IMR-90 (cell line): ENCODE results near the gene PHKB. TPM values are rescaled to one million over a fixed set of nuclear protein-coding genes. Genes with fewer than 3 reads are reported as not detected.

Source experiments
- ATAC-seq: fragments of 200-7000 bp; cut with Tn5 transposase; 2 replicates; pipeline ENCODE4 v1.9.1; 2020; ENCODE audit warnings: low read depth, mild to moderate bottlenecking, moderate library complexity
- BruUV-seq: library from RNA; stranded (reverse); fragments of 400-500 nt; replicated peaks from 2 replicates; lab custom pipeline; 2021; lab: Mats Ljungman, UMichigan
- CTCF ChIA-PET: fragments of 300-600 bp; formaldehyde crosslinking; extraction: SDS; loops from one replicate; lab custom pipeline; 2021; ENCODE audit warnings: antibody characterized with exemption; lab: Yijun Ruan, JAX
- POLR2A ChIA-PET: fragments of 300-600 bp; sonication (Branson Sonifier 250); formaldehyde crosslinking; loops from one replicate; lab custom pipeline; 2022; ENCODE audit warnings: antibody characterized with exemption; ENCODE audit not compliant: unreplicated experiment; lab: Charles Lee
- DNase-seq: peaks from one replicate; pipeline ENCODE4 v3.0.0; 2013
- H2AFZ ChIP-seq: replicated peaks from 2 replicates; pipeline ENCODE3; 2013; ENCODE audit warnings: low read length, mild to moderate bottlenecking; ENCODE audit not compliant: poor library complexity
- H2AK5ac ChIP-seq: 2 replicates; pipeline ENCODE4 v1.6.1; 2013; ENCODE audit warnings: low read depth, low read length, inconsistent platforms
- H2AK9ac ChIP-seq: replicated peaks from 2 replicates; pipeline ENCODE3; 2013; ENCODE audit warnings: mild to moderate bottlenecking, low read depth, low read length, moderate library complexity; ENCODE audit not compliant: poor library complexity
- H2BK120ac ChIP-seq: 2 replicates; pipeline ENCODE4 v1.6.1; 2013; ENCODE audit warnings: low read depth, low read length, inconsistent platforms
- H2BK15ac ChIP-seq: 3 replicates; pipeline ENCODE4 v1.6.1; 2013; ENCODE audit warnings: low read depth, low read length, inconsistent platforms
- H2BK20ac ChIP-seq: 2 replicates; pipeline ENCODE4 v1.6.1; 2013; ENCODE audit warnings: low read depth, mild to moderate bottlenecking, inconsistent platforms, low read length, moderate library complexity
- H2BK5ac ChIP-seq: 2 replicates; pipeline ENCODE4 v1.6.1; 2013; ENCODE audit warnings: mild to moderate bottlenecking, low read depth, low read length, inconsistent platforms; ENCODE audit not compliant: poor library complexity, severe bottlenecking
- H3K14ac ChIP-seq: replicated peaks from 2 replicates; pipeline ENCODE4 v1.6.1; 2013; ENCODE audit warnings: low read depth, low read length, inconsistent platforms
- H3K18ac ChIP-seq: 2 replicates; pipeline ENCODE4 v1.6.1; 2013; ENCODE audit warnings: low read depth, low read length, control low read depth
- H3K23ac ChIP-seq: 2 replicates; pipeline ENCODE4 v1.6.1; 2013; ENCODE audit warnings: low read depth, low read length, inconsistent platforms
- H3K27ac ChIP-seq: 2 replicates; pipeline ENCODE4 v1.5.1; 2013; ENCODE audit warnings: mild to moderate bottlenecking, control low read depth, low read length; ENCODE audit not compliant: insufficient read depth
- H3K27me3 ChIP-seq: 2 replicates; pipeline ENCODE4 v1.6.1; 2013; ENCODE audit warnings: low read length; ENCODE audit not compliant: control insufficient read depth, insufficient read depth
- H3K36me3 ChIP-seq: 2 replicates; pipeline ENCODE4 v1.6.1; 2013; ENCODE audit warnings: low read length, mixed read lengths; ENCODE audit not compliant: control insufficient read depth, insufficient read depth
- H3K4ac ChIP-seq: 2 replicates; pipeline ENCODE4 v1.6.1; 2013; ENCODE audit warnings: low read depth, low read length, inconsistent platforms
- H3K4me1 ChIP-seq: 2 replicates; pipeline ENCODE4 v1.6.1; 2013; ENCODE audit warnings: low read length, mixed read lengths; ENCODE audit not compliant: control insufficient read depth, insufficient read depth
- H3K4me2 ChIP-seq: 2 replicates; pipeline ENCODE4 v1.6.1; 2013; ENCODE audit warnings: low read depth, mild to moderate bottlenecking, control low read depth, low read length, moderate library complexity
- H3K4me3 ChIP-seq: 2 replicates; pipeline ENCODE4 v1.5.1; 2013; ENCODE audit warnings: low read depth, mild to moderate bottlenecking, control low read depth, low read length, moderate library complexity; ENCODE audit not compliant: insufficient read depth
- H3K56ac ChIP-seq: 2 replicates; pipeline ENCODE4 v1.6.1; 2013; ENCODE audit warnings: low read length, inconsistent platforms; ENCODE audit not compliant: insufficient read depth; ENCODE audit errors: extremely low read depth
- H3K79me1 ChIP-seq, 2 experiments: 2 replicates each; pipeline ENCODE4 v1.6.1; 2013; ENCODE audit warnings: low read length in 2 of 2, inconsistent platforms in 1 of 2, low read depth in 1 of 2
- H3K9ac ChIP-seq: 2 replicates; pipeline ENCODE4 v1.6.1; 2013; ENCODE audit warnings: low read depth, low read length, control low read depth
- H3K9me1 ChIP-seq: 2 replicates; pipeline ENCODE4 v1.6.1; 2013; ENCODE audit warnings: low read length, inconsistent platforms; ENCODE audit not compliant: insufficient read depth
- H3K9me3 ChIP-seq: 2 replicates; pipeline ENCODE4 v1.6.1; 2013; ENCODE audit warnings: low read length; ENCODE audit not compliant: control insufficient read depth, insufficient read depth
- H4K20me1 ChIP-seq: 2 replicates; pipeline ENCODE4 v1.6.1; 2013; ENCODE audit warnings: low read length, inconsistent platforms; ENCODE audit not compliant: insufficient read depth
- H4K5ac ChIP-seq: 2 replicates; pipeline ENCODE4 v1.6.1; 2013; ENCODE audit warnings: mild to moderate bottlenecking, low read depth, low read length, control low read depth
- H4K8ac ChIP-seq, 2 experiments: 2 replicates each; pipeline ENCODE4 v1.6.1; 2013; ENCODE audit warnings: low read depth in 2 of 2, low read length in 2 of 2, control low read depth in 1 of 2, inconsistent platforms in 1 of 2
- H4K91ac ChIP-seq: 2 replicates; pipeline ENCODE4 v1.6.1; 2013; ENCODE audit warnings: low read depth, low read length, inconsistent platforms; ENCODE audit not compliant: insufficient read depth
- BHLHE40 ChIP-seq: fragments of 150-350 bp; IDR thresholded peaks from 2 replicates; pipeline ENCODE4 v1.6.1; 2016; ENCODE audit warnings: mild to moderate bottlenecking, low read depth, low read length
- FOS ChIP-seq: fragments of 150-350 bp; IDR thresholded peaks from 2 replicates; pipeline ENCODE4 v1.6.1; 2016; ENCODE audit warnings: low read depth, low read length
- MAFK ChIP-seq: IDR thresholded peaks from 2 replicates; pipeline ENCODE4 v1.6.1; 2012; ENCODE audit warnings: low read depth, low read length, improper control_type of control experiment
- MAZ ChIP-seq: IDR thresholded peaks from 2 replicates; pipeline ENCODE4 v1.6.1; 2012; ENCODE audit warnings: low read depth, mild to moderate bottlenecking, low read length, improper control_type of control experiment, moderate library complexity, borderline replicate concordance
- RAD21 ChIP-seq: IDR thresholded peaks from 2 replicates; pipeline ENCODE4 v1.6.1; 2012; ENCODE audit warnings: low read length, improper control_type of control experiment
- RCOR1 ChIP-seq: IDR thresholded peaks from 2 replicates; pipeline ENCODE4 v1.6.1; 2012; ENCODE audit warnings: mild to moderate bottlenecking, low read length, improper control_type of control experiment; ENCODE audit not compliant: insufficient replicate concordance
- WGBS, 2 experiments: methylation state at CpG; one replicate each; pipeline versions ENCODE4 v1.1.5 to v1.1.7; 2013; ENCODE audit warnings: missing lambda C conversion rate in 2 of 2; ENCODE audit not compliant: insufficient read length in 1 of 2; ENCODE audit errors: extremely low coverage in 2 of 2; 5-methylcytosine and 5-hydroxymethylcytosine counted together
- dilution Hi-C: fragments of 300-500 bp; cut with HindIII; formaldehyde crosslinking; loops from one replicate; pipeline ENCODE4 v1.14.3; 2018; ENCODE audit warnings: low sequenced_read_pairs; ENCODE audit not compliant: unreplicated experiment
- in situ Hi-C: fragments of 300-500 bp; cut with MboI; formaldehyde crosslinking; loops from 3 replicates; pipeline ENCODE4 v1.14.3; 2019; ENCODE audit warnings: low sequenced_read_pairs, inconsistent platforms, mixed read lengths
- intact Hi-C: fragments of 100-400 bp; cut with micrococcal nuclease; formaldehyde crosslinking; loops from 2 replicates; pipeline ENCODE4 v1.10.0; 2022
- polyA plus RNA-seq, 3 experiments: library from polyadenylated mRNA; depleted of rRNA; stranded (reverse); fragments of >200 nt; gene quantifications; 2 replicates each; pipeline ENCODE4 v1.2.3, GENCODE V29; 2012; ENCODE audit warnings: low replicate concordance in 1 of 3
- total RNA-seq: library from RNA; depleted of rRNA; stranded (reverse); fragments of >200 nt; gene quantifications from 2 replicates; pipeline ENCODE4 v1.2.3, GENCODE V29; 2012

PHKB gene
- total and polyA plus RNA-seq, 2 of the 4 experiments (the other 2 are of a cell fraction): 24.2 to 58.6 TPM

DNA sequence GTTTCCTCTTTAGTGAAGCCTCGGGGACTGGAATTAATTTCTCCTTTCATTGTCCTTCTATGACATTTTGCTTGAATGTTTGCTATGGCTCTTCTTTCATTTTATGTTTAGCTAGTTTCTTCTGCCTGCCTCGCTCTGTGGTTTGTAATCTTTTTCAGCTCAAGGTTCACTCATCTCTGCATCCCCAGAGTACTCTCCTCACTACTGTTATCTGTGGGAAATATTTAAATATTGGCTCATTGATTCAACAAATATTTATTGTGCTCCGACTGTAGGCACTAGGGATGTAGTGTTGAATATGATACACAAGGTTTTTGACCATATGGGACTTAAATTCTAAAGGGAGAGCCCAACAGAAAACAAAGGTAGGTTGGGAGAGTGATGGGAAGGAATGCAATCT lies 195.9 kb downstream of the PHKB start:
- H3K23ac ChIP-seq: no peak overlapping the region
- H3K27ac ChIP-seq: no peak overlapping the region
- intact Hi-C loops (no loop called here), in situ Hi-C loops (loop anchor here (25.0 kb wide), 1 partner anchor 495 kb away; no protein-coding TSS in a partner anchor), dilution Hi-C loops (no loop called here)
- no peak overlapping the region for H2BK5ac ChIP-seq
- ChIA-PET POLR2A (no interaction called here), CTCF (interaction anchor here (0.7 kb wide), 1 partner anchor 866 kb away, joined by 3 read pairs; no protein-coding TSS in a partner anchor)
- H2BK15ac ChIP-seq: no peak overlapping the region
- no peak overlapping the region for H3K4me2 ChIP-seq
- no peak for ATAC-seq
- H2BK120ac ChIP-seq: no peak overlapping the region
- H2AFZ ChIP-seq: no peak overlapping the region
- H3K4me3 ChIP-seq: no peak overlapping the region
- H3K18ac ChIP-seq: no peak overlapping the region
- H4K8ac ChIP-seq: no peak overlapping the region
- no peak overlapping the region for H2AK5ac ChIP-seq
- H4K91ac ChIP-seq: no peak overlapping the region
- TF ChIP-seq FOS (no peak), RCOR1 (no peak), MAZ (no peak), RAD21 (no peak), MAFK (no peak), BHLHE40 (no peak)
- no peak overlapping the region for H3K4ac ChIP-seq
- no peaks in the 10 kb centered on the region for H4K20me1 ChIP-seq
- H3K56ac ChIP-seq: no peak overlapping the region
- H3K9ac ChIP-seq: no peak overlapping the region
- no CpG with 5 or more reads among the region's 3 CpGs for WGBS, 2 experiments
- H3K36me3 ChIP-seq: peaks cover 8% of the 10 kb centered on the region
- BruUV-seq: no TSS peak
- H3K27me3 ChIP-seq: no peaks in the 10 kb centered on the region
- no peak for DNase-seq
- H3K14ac ChIP-seq: no peak overlapping the region
- H3K9me3 ChIP-seq: no peaks in the 10 kb centered on the region
- no peaks in the 10 kb centered on the region for H3K79me1 ChIP-seq
- no peak overlapping the region for H4K5ac ChIP-seq
- H2AK9ac ChIP-seq: no peak overlapping the region
- no peak overlapping the region for H2BK20ac ChIP-seq
- H3K9me1 ChIP-seq: no peaks in the 10 kb centered on the region
- H3K4me1 ChIP-seq: peaks cover 3% of the 10 kb centered on the region; the same call in 1 of the 2 replicates
